CD14-positive monocyte (primary cell): ENCODE measurements around the gene GMPR. TPM values are rescaled to one million over a fixed set of nuclear protein-coding genes. Genes with fewer than 3 reads are reported as not detected.

Experiments used
- DNase-seq, 3 donors: peaks; one replicate each; pipeline ENCODE4 v3.0.0-alpha.2; 2011 to 2022
- H2AFZ ChIP-seq: 2 replicates; pipeline ENCODE4 v1.6.0; 2012; ENCODE audit warnings: mild to moderate bottlenecking, low read depth, low read length, inconsistent platforms; ENCODE audit not compliant: insufficient read depth, poor library complexity, severe bottlenecking
- H3K27ac ChIP-seq, 2 donors: 1 replicate in 1 of 2; 2 replicates in 1 of 2; pipeline ENCODE4 v1.5.1; 2012 to 2013; ENCODE audit warnings: low read length in 2 of 2, control low read depth in 1 of 2, inconsistent platforms in 1 of 2, low read depth in 1 of 2, mild to moderate bottlenecking in 1 of 2
- H3K27me3 ChIP-seq, 2 donors: one replicate each; pipeline versions ENCODE4 v1.6.0 to v1.6.1; 2011 to 2013; ENCODE audit warnings: low read length in 2 of 2; ENCODE audit not compliant: control insufficient read depth in 2 of 2, insufficient read depth in 2 of 2
- H3K36me3 ChIP-seq, 2 donors: replicated peaks in 1 of 2; 1 replicate in 1 of 2; 2 replicates in 1 of 2; pipeline versions ENCODE4 v1.5.1 to v1.6.1; 2012 to 2013; ENCODE audit warnings: low read length in 2 of 2, control low read depth in 1 of 2, inconsistent platforms in 1 of 2, mild to moderate bottlenecking in 1 of 2; ENCODE audit not compliant: insufficient read depth in 2 of 2, control insufficient read depth in 1 of 2
- H3K4me1 ChIP-seq, 2 donors: 1 replicate in 1 of 2; 2 replicates in 1 of 2; pipeline versions ENCODE4 v1.5.1 to v1.6.1; 2012 to 2013; ENCODE audit warnings: low read length in 2 of 2, control low read depth in 1 of 2, inconsistent platforms in 1 of 2, mild to moderate bottlenecking in 1 of 2, moderate library complexity in 1 of 2; ENCODE audit not compliant: insufficient read depth in 2 of 2, control insufficient read depth in 1 of 2
- H3K4me2 ChIP-seq: replicated peaks from 2 replicates; pipeline ENCODE3; 2012; ENCODE audit warnings: low read length, moderate library complexity, mild to moderate bottlenecking; ENCODE audit not compliant: poor library complexity, severe bottlenecking; ENCODE audit errors: extremely low read depth
- H3K4me3 ChIP-seq, 3 experiments: fragments of 200-600 bp in 1 of 3; sonication (generic) in 1 of 3; replicated peaks in 1 of 3; 1 replicate in 2 of 3; 2 replicates in 1 of 3; pipeline ENCODE4 v1.5.1; 2011 to 2013; ENCODE audit warnings: low read length in 3 of 3, mild to moderate bottlenecking in 3 of 3, control low read depth in 2 of 3, low read depth in 2 of 3, inconsistent platforms in 1 of 3, moderate library complexity in 1 of 3
- H3K79me2 ChIP-seq: 2 replicates; pipeline ENCODE4 v1.6.0; 2012; ENCODE audit warnings: mild to moderate bottlenecking, control low read depth, inconsistent platforms, low read length, moderate library complexity; ENCODE audit not compliant: insufficient read depth
- H3K9ac ChIP-seq: 2 replicates; pipeline ENCODE4 v1.6.0; 2017; ENCODE audit warnings: low read length, mild to moderate bottlenecking; ENCODE audit not compliant: insufficient read depth, poor library complexity, severe bottlenecking
- H3K9me3 ChIP-seq, 2 donors: replicated peaks in 1 of 2; 1 replicate in 1 of 2; 2 replicates in 1 of 2; pipeline versions ENCODE4 v1.5.1 to v1.6.1; 2012 to 2013; ENCODE audit warnings: low read length in 2 of 2, control low read depth in 1 of 2; ENCODE audit not compliant: control insufficient read depth in 1 of 2, insufficient read depth in 1 of 2
- H4K20me1 ChIP-seq: 2 replicates; pipeline ENCODE4 v1.6.0; 2012; ENCODE audit warnings: mild to moderate bottlenecking, low read length, control low read depth, moderate library complexity; ENCODE audit not compliant: insufficient read depth
- H3K27ac Mint-ChIP-seq, 7 donors: one replicate each; pipeline ENCODE4 v1.8.0; 2020; ENCODE audit warnings: mild to moderate bottlenecking in 7 of 7, mixed read lengths in 7 of 7, moderate library complexity in 6 of 7, inconsistent platforms in 2 of 7
- H3K27me3 Mint-ChIP-seq, 3 donors: one replicate each; pipeline ENCODE4 v1.8.0; 2021 to 2022; ENCODE audit warnings: low read depth in 3 of 3, mild to moderate bottlenecking in 3 of 3, mixed read lengths in 3 of 3, moderate library complexity in 3 of 3, inconsistent platforms in 1 of 3
- H3K36me3 Mint-ChIP-seq, 2 donors: one replicate each; pipeline ENCODE4 v1.8.0; 2020; ENCODE audit warnings: mixed read lengths in 2 of 2, inconsistent platforms in 1 of 2, mild to moderate bottlenecking in 1 of 2
- H3K4me1 Mint-ChIP-seq: one replicate; pipeline ENCODE4 v1.8.0; 2020; ENCODE audit warnings: mild to moderate bottlenecking, mixed read lengths
- H3K4me3 Mint-ChIP-seq, 2 donors: one replicate each; pipeline ENCODE4 v1.8.0; 2020; ENCODE audit warnings: mild to moderate bottlenecking in 2 of 2, mixed read lengths in 2 of 2, moderate library complexity in 1 of 2
- H3K9me3 Mint-ChIP-seq, 7 donors: one replicate each; pipeline ENCODE4 v1.8.0; 2020 to 2022; ENCODE audit warnings: mixed read lengths in 7 of 7, mild to moderate bottlenecking in 6 of 7, moderate library complexity in 6 of 7, inconsistent platforms in 2 of 7
- WGBS: methylation state at CpG from one replicate; pipeline ENCODE4 v1.1.5; 2013; ENCODE audit warnings: missing lambda C conversion rate; ENCODE audit not compliant: insufficient coverage; 5-methylcytosine and 5-hydroxymethylcytosine counted together
- intact Hi-C, 2 donors: fragments of 100-400 bp; cut with micrococcal nuclease; formaldehyde crosslinking; loops; one replicate each; pipeline versions ENCODE4 v1.15.0 to v1.15.1; 2023
- polyA plus RNA-seq, 3 donors: library from polyadenylated mRNA; depleted of rRNA in 1 of 3; unstranded in 2 of 3; stranded (reverse) in 1 of 3; fragments of 300-500 nt in 2 of 3; fragments of >200 nt in 1 of 3; fragmentation: Illumina TruSeq in 2 of 3; gene quantifications; 1 replicate in 2 of 3; 2 replicates in 1 of 3; pipeline ENCODE4 v1.2.3, GENCODE V29; 2012 to 2021
- TF ChIP-seq, protein P1 (sequence below): fragments of 200-600 bp; IDR thresholded peaks from one replicate; pipeline ENCODE4 v1.8.0; 2022; ENCODE audit warnings: antibody characterized with exemption, mild to moderate bottlenecking

The GMPR gene
- polyA plus RNA-seq, 3 donors, result 1.9 to 3.8 (median 3.2) TPM

DNA sequence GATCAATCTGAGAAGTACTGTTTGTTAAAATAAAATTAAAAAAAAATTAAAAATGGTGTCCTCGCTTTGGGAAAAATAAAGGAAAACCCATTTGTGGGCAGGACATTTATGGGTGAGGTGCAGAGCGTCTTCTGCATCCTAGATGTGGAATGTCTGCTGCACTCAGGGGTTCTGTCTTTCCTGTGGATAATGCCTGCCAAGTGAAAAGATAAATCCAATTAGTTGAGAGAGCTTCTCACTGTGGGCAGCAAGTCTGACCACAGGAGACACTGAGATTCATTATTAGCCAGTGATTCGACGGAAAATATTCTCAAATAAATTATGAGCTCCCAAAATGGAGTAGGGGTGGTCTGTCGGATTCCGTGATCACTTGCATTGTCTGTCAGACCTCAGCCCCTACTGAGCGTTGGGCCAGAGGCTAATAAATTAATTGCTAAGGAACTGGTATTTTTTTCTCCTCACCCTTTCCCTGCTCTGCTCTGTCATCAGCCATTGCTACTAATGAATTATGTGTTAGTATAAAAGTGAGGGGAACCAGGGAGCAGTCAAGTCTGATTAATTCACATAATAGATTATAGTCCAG lies 10.0 kb downstream of the GMPR start:
- Mint-ChIP-seq H3K4me1 (no peaks in the 10 kb centered on the region), H3K4me3 (no peak overlapping the region), H3K9me3 (no peaks in the 10 kb centered on the region), H3K27ac (peak overlapping the region in 1 of 7 donors; percentile 38), H3K27me3 (peaks cover 2 to 6% (median 3%) of the 10 kb centered on the region in 3 donors), H3K36me3 (no peaks in the 10 kb centered on the region)
- Histone ChIP-seq H3K9me3 (no peaks in the 10 kb centered on the region), H3K4me3 (no peak overlapping the region), H3K27ac (no peak overlapping the region), H3K79me2 (no peaks in the 10 kb centered on the region), H3K9ac (no peak overlapping the region), H3K4me1 (no peaks in the 10 kb centered on the region), H2AFZ (no peak overlapping the region), H3K27me3 (no peaks in the 10 kb centered on the region), H4K20me1 (no peaks in the 10 kb centered on the region), H3K4me2 (no peak overlapping the region), H3K36me3 (no peaks in the 10 kb centered on the region)
- intact Hi-C loops, result no loop called here
- TF ChIP-seq, protein P1, sequence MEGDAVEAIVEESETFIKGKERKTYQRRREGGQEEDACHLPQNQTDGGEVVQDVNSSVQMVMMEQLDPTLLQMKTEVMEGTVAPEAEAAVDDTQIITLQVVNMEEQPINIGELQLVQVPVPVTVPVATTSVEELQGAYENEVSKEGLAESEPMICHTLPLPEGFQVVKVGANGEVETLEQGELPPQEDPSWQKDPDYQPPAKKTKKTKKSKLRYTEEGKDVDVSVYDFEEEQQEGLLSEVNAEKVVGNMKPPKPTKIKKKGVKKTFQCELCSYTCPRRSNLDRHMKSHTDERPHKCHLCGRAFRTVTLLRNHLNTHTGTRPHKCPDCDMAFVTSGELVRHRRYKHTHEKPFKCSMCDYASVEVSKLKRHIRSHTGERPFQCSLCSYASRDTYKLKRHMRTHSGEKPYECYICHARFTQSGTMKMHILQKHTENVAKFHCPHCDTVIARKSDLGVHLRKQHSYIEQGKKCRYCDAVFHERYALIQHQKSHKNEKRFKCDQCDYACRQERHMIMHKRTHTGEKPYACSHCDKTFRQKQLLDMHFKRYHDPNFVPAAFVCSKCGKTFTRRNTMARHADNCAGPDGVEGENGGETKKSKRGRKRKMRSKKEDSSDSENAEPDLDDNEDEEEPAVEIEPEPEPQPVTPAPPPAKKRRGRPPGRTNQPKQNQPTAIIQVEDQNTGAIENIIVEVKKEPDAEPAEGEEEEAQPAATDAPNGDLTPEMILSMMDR, result no peak
- DNase-seq, result no peak
- 94% methylated on average over 2 of the region's 7 CpGs for WGBS

DNA sequence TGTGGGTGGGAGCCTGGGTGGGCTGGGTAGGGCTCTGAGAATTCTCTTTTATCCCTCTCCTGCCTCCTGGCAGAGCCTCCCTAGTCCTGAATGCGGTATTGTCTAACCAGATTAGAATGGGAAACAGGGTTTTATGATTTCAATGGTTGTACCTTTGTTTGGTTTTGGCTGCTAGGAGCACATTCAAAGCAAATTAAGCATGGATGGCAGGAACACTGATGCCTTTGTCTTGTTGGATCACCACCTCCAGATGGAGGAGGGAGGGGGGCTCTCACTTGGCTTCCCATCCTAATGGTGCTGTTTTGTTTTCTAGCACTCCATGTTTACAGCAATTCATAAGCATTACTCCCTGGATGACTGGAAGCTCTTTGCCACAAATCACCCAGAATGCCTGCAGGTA lies 11.6 kb downstream of the GMPR start:
- Mint-ChIP-seq H3K4me3 (no peak overlapping the region), H3K9me3 (no peaks in the 10 kb centered on the region), H3K4me1 (no peaks in the 10 kb centered on the region), H3K36me3 (no peaks in the 10 kb centered on the region), H3K27ac (no peak overlapping the region), H3K27me3 (peaks cover 3 to 6% (median 3%) of the 10 kb centered on the region in 3 donors)
- H3K9ac ChIP-seq, result no peak overlapping the region
- intact Hi-C loops, result no loop called here
- H3K4me1 ChIP-seq, result no peaks in the 10 kb centered on the region
- H3K4me3 ChIP-seq, result no peak overlapping the region
- no peaks in the 10 kb centered on the region for H3K79me2 ChIP-seq
- TF ChIP-seq, protein P1, result no peak
- H3K36me3 ChIP-seq, result no peaks in the 10 kb centered on the region
- no peak overlapping the region for H2AFZ ChIP-seq
- no CpG with 5 or more reads among the region's 1 CpG for WGBS
- no peak for DNase-seq
- no peaks in the 10 kb centered on the region for H4K20me1 ChIP-seq
- H3K27ac ChIP-seq, result no peak overlapping the region
- no peaks in the 10 kb centered on the region for H3K27me3 ChIP-seq
- no peaks in the 10 kb centered on the region for H3K9me3 ChIP-seq
- H3K4me2 ChIP-seq, result no peak overlapping the region
